Measurements from ENCODE around the gene VEZT.

GRCh38 chr12:95220726-95221125 is 3.1 kb downstream of the VEZT start:
- TF ChIP-seq EP300 (IDR thresholded peaks at IDR 0.05) (no peak), CTCF (IDR thresholded peaks at IDR 0.05) (no peak), POLR2AphosphoS5 (IDR thresholded peaks at IDR 0.05) (no peak), POLR2A (IDR thresholded peaks at IDR 0.05; ENCODE audit: low read depth) (no peak)

All from esophagus muscularis mucosa (tissue), 4 donors.